ENCODE measurements around the gene GBF1. TPM values are rescaled to one million over a fixed set of nuclear protein-coding genes. Genes with fewer than 3 reads are reported as not detected.
"Not testable (repeated sequence)": the region's sequence is repeated elsewhere in the genome, so short reads cannot be mapped to it uniquely, and the experiment has no call there.

GBF1 gene
- 15.3 and 16.0 TPM in 2 replicates for total RNA-seq (2014; rRNA removed; shearing (Covaris generic))

DNA sequence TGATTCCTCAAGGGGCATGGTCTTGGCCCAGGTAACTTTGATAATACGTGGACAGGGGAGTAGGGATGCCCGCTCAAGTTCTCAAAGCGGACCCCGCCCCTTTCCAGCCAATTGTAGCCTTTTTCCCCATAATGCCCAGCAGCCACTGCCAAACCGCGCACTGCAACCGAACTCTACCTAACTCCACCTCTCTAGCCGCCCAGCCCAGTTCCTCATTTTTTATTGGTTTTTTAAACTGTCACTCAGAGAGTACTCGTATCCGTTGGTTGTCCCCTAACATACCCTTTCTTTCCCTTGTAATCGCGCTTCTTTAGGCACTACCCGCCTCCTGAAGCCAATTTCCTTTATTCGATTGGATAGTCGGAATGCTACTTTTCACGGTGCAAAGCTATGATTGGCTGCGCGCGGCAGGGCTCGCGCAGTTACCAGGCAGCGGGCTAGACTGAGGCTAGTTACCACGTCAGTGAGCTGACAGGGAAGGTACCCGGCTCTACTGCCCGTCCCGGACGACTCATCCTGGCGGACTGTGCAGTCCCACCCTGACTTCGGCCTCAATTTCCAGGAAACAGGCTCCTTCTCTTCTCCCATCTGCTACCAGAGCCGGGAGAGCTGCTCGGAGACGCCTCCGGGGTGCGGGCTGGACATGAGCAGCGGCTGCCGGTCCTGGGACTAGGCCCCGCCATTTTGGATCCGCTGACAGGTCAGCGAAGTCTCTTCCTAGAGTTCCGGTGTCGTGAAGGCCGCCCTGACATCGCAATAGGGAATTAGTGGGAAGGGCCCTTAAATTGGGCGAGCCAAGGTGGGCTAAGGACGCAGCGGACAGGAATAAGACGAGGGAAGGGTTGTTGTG, at the start of gene GBF1:
Gene GBF1, plus strand, starts transcription at position 451 of the 850 bp plus-strand sequence. CDS start 13,407 bp downstream, outside the sequence.
- in situ Hi-C loops (cut with HindIII; ENCODE audit: low sequenced_read_pairs): no loop called here

DNA sequence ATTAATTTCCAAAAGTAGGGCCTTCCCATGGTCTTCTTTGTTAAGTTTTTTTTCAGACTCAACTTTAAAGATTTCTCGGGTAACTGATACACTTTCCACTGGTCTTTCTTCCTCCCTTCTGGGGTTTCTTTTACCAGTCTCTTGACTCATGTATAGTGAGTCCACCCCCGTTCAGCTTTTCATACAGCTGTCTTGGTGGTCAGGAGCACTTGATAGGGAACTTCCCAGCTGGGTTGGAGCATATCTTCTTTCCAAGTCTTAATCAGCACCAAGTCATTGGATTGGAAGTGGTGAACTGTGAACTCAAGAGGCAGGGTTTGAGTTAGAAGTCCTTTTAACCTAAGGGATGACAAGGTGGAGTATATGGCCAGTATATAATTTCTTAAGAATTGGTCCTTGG, 48.4 kb upstream of the GBF1 start:
- no peak for DNase-seq (ENCODE audit: low spot score)
- in situ Hi-C loops (cut with HindIII; ENCODE audit: low sequenced_read_pairs): no loop called here

More for the DNA sequence above, at the start of gene GBF1:
- peak; percentile 100 for DNase-seq (ENCODE audit: low spot score)

DNA sequence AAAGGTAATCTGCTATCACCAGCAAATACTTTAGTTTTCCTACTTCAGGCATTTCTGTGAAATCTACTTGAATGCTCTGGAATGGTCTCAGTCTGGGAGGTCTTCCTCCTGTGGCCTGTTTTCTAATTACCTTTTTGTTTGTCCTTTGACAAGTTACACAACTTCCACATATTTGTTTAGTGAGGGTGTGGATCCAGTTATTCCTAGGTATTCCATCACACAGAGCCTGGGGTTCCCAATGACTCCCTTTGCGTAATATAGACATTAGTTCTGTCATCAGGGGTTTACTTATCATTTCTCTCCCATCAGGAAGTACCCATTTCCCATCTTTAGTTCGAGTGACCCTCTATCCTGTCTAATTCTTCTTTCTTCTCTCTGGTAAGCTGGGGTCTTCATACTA, 47.3 kb upstream of the GBF1 start:
- in situ Hi-C loops (cut with HindIII; ENCODE audit: low sequenced_read_pairs): no loop called here
- DNase-seq (ENCODE audit: low spot score): no peak

- no peak for DNase-seq (ENCODE audit: low spot score)
- in situ Hi-C loops (cut with HindIII; ENCODE audit: low sequenced_read_pairs): no loop called here
Observed at GRCh38 chr10:102200751-102201640, 44.3 kb upstream of the GBF1 start.

GRCh38 chr10:102202386-102202785, 42.9 kb upstream of the GBF1 start:
- no peak for DNase-seq (ENCODE audit: low spot score)
- in situ Hi-C loops (cut with HindIII; ENCODE audit: low sequenced_read_pairs): no loop called here

GRCh38 chr10:102208311-102209035, 36.9 kb upstream of the GBF1 start:
- DNase-seq (ENCODE audit: low spot score): no peak
- in situ Hi-C loops (cut with HindIII; ENCODE audit: low sequenced_read_pairs): no loop called here

- in situ Hi-C loops (cut with HindIII; ENCODE audit: low sequenced_read_pairs): no loop called here
- DNase-seq (ENCODE audit: low spot score): no peak
Observed at GRCh38 chr10:102211615-102212299, 33.6 kb upstream of the GBF1 start.

DNA sequence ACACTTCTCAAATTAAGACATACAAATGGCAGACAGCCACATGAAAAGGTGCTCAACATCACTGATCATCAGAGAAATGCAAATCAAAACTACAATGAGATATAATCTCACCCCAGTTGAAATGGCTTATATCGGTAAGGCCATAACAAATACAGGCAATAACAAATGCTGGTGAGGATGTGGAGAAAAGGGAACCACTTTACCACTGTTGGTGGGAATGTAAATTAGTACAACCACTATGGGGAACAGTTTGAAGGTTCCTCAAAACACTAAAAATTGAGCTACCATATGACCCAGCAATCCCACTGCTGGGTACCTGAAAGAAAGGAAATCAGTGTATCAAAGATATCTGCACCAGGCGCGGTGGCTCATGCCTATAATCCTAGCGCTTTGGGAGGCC, 31.7 kb upstream of the GBF1 start:
- DNase-seq (ENCODE audit: low spot score); in situ Hi-C loops (cut with HindIII; ENCODE audit: low sequenced_read_pairs): not testable (repeated sequence)

DNA sequence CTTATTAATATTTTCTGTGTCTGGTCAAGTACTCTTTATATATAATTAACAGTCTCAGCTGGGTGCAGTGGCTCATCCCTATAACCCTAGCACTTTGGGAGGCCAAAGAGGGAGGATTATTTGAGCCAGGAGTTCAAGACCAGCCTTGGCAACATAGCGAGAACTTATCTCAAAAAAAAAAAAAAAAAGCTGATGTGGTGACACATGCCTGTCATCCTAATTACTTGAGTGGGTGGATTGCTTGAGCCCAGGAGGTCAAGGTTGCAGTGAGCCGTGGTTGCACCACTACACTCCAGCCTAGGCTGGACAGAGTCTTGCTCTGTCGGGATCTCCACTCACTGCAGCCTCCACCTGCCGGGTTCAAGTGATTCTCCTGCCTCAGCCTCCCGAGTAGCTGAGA, 26.0 kb upstream of the GBF1 start:
- in situ Hi-C loops (cut with HindIII; ENCODE audit: low sequenced_read_pairs): no loop called here
- DNase-seq (ENCODE audit: low spot score): no peak

- in situ Hi-C loops (cut with HindIII; ENCODE audit: low sequenced_read_pairs): no loop called here
- no peak for DNase-seq (ENCODE audit: low spot score)
Observed at GRCh38 chr10:102220612-102221011, 24.7 kb upstream of the GBF1 start.

DNA sequence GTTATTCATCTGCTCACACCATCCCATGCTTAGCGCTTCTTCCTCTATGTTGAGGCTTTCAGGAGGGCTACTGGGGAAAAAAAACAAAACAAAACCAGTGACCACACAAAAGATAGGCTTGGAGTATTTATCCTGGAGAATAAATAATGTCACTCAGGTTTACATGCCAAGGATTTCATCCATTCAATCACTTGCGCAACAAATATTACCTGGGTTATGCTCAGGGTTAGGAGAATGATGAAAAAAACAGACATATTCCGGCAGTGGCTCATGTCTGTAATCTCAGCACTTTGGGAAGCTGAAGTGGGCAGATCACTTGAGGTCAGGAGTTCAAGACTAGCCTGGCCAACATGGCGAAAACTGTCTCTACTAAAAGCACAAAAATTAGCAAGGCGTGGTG, 22.5 kb upstream of the GBF1 start:
- DNase-seq (ENCODE audit: low spot score): no peak
- in situ Hi-C loops (cut with HindIII; ENCODE audit: low sequenced_read_pairs): no loop called here

GRCh38 chr10:102225646-102226541, 19.4 kb upstream of the GBF1 start, which contains the start of gene ELOVL3:
Gene ELOVL3, plus strand, starts transcription at chr10:102226299. Its CDS starts 250 bp downstream, at chr10:102226549.
- peak; percentile 97 for DNase-seq (ENCODE audit: low spot score)
- in situ Hi-C loops (cut with HindIII; ENCODE audit: low sequenced_read_pairs): loop anchor here (5.0 kb wide), 2 partner anchors 59 to 256 kb away; no protein-coding TSS in a partner anchor

GRCh38 chr10:102226542-102226870, 18.8 kb upstream of the GBF1 start:
- in situ Hi-C loops (cut with HindIII; ENCODE audit: low sequenced_read_pairs): loop anchor here (5.0 kb wide), 2 partner anchors 59 to 256 kb away; no protein-coding TSS in a partner anchor

GRCh38 chr10:102227050-102227449, 18.3 kb upstream of the GBF1 start:
- in situ Hi-C loops (cut with HindIII; ENCODE audit: low sequenced_read_pairs): loop anchor here (5.0 kb wide), 2 partner anchors 60 to 255 kb away; no protein-coding TSS in a partner anchor
- no peak for DNase-seq (ENCODE audit: low spot score)

More at GRCh38 chr10:102226542-102226870, 18.8 kb upstream of the GBF1 start:
- no peak for DNase-seq (ENCODE audit: low spot score)

DNA sequence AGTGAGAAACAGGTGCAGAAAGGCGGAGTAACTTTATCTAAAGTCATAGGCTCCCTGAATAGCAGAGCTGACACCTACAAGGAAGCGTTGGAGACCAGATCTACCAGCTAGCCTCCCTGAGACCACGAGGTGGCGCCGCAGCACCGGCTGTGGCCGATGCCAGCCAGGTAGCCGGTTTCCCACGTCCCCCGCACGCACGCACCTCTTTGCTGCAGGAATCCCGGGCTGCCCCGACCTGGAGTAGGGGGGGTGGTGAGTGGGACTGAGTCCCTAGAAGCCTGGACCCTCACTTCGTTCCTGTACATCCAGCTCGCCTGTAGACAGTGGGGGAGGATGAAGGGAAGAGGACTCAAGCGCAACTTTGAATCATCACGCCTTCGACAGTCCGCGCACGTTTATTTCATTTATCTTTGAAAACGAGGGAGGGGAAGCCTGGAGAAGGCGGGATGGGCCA, 15.5 kb upstream of the GBF1 start:
- peak; percentile 82 for DNase-seq (ENCODE audit: low spot score)
- in situ Hi-C loops (cut with HindIII; ENCODE audit: low sequenced_read_pairs): loop anchor here (5.0 kb wide), 2 partner anchors 63 to 252 kb away; no protein-coding TSS in a partner anchor

GRCh38 chr10:102230264-102230860, 15.0 kb upstream of the GBF1 start:
- in situ Hi-C loops (cut with HindIII; ENCODE audit: low sequenced_read_pairs): no loop called here
- DNase-seq (ENCODE audit: low spot score): no peak

DNA sequence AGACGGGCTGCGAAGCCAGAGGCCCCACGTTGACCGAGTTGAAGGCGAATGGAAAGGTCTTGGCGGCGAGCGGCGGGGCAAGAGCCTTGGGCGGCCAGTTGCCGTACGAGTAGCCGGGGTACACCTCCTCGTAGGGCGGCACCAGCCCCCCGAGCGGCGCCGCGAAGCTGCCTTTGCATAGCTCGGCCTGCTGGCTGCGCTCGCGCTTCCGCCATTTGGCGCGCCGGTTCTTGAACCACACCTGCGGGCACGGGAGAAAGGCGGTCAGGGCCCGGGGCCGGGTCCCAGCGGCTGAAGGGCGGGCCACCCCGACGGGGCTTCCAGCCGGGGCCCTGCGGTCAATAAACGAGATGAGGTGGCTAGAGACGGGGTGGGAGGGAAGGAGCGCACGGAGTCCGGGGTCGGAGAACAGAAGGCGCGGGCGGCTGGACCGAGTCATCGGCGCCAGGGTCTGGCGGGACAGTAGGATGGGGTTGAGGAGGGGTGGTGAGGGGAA, 14.4 kb upstream of the GBF1 start:
- in situ Hi-C loops (cut with HindIII; ENCODE audit: low sequenced_read_pairs): no loop called here
- no peak for DNase-seq (ENCODE audit: low spot score)

Measured in G401 (cell line).